Activated CD4-positive, alpha-beta T cell treated with anti-CD3 and anti-CD28 coated beads, Interleukin-2, amount 50 U/mL, for 16 hours (primary cell): ENCODE data around the gene SSC5D.

Source experiments
- DNase-seq: peaks from one replicate; pipeline ENCODE4 v3.0.0-alpha.2; 2020

The SSC5D gene

GRCh38 chr19:55474269-55475265 is 13.7 kb upstream of the SSC5D start:
- no peak for DNase-seq

GRCh38 chr19:55476100-55476775 is 12.0 kb upstream of the SSC5D start, which contains the start of gene ZNF628:
TSS of gene ZNF628 (plus strand) at chr19:55476617. CDS start at chr19:55479911, 3,294 bp downstream.
- peak; percentile 98 for DNase-seq

- no peak for DNase-seq
Measured at GRCh38 chr19:55477905-55478304, 10.3 kb upstream of the SSC5D start.

GRCh38 chr19:55478364-55478763 is 9.9 kb upstream of the SSC5D start:
- DNase-seq = no peak

- no peak for DNase-seq
Measured at GRCh38 chr19:55479045-55479444, 9.2 kb upstream of the SSC5D start.

- no peak for DNase-seq
Measured at GRCh38 chr19:55479451-55480230, 8.6 kb upstream of the SSC5D start.

- no peak for DNase-seq
Measured at GRCh38 chr19:55481148-55481793, 7.0 kb upstream of the SSC5D start.

- DNase-seq = no peak
Measured at GRCh38 chr19:55481794-55482155, 6.5 kb upstream of the SSC5D start.

- no peak for DNase-seq
Measured at GRCh38 chr19:55482156-55482961, 5.9 kb upstream of the SSC5D start.

- DNase-seq = no peak
Measured at GRCh38 chr19:55482967-55483705, 5.1 kb upstream of the SSC5D start.

GRCh38 chr19:55483706-55484592 is 4.3 kb upstream of the SSC5D start:
- DNase-seq = no peak

GRCh38 chr19:55484593-55485438 is 3.4 kb upstream of the SSC5D start, which contains the start of gene NAT14:
TSS of gene NAT14 (plus strand) at chr19:55485188. CDS start at chr19:55485709, 521 bp downstream.
- peak; percentile 60 for DNase-seq

- no peak for DNase-seq
Measured at GRCh38 chr19:55485439-55486011, 2.7 kb upstream of the SSC5D start.

- DNase-seq = no peak
Measured at GRCh38 chr19:55486043-55486970, 1.9 kb upstream of the SSC5D start.

- peak; percentile 40 for DNase-seq
Measured at GRCh38 chr19:55486971-55487923, 989 bp upstream of the SSC5D start.
